AG09319 (cell line): ENCODE results near the gene DNPH1.

Source experiments
- DNase-seq: peaks from one replicate; pipeline ENCODE4 v3.0.0-alpha.2; 2010; ENCODE audit warnings: low read depth; ENCODE audit errors: extremely low read depth
- CTCF ChIP-seq: IDR thresholded peaks from 2 replicates; pipeline ENCODE4 v1.5.1; 2011; ENCODE audit warnings: low read depth, mild to moderate bottlenecking, inconsistent platforms, low read length, moderate library complexity

The DNPH1 gene

GRCh38 chr6:43242908-43243663 lies 13.8 kb upstream of the DNPH1 start, which contains the start of gene TTBK1:
Gene TTBK1 (plus strand): TSS chr6:43243481. CDS start chr6:43246661, 3,180 bp downstream.
- DNase-seq: no peak
- no peak for TF ChIP-seq CTCF

GRCh38 chr6:43241446-43241845 lies 12.2 kb upstream of the DNPH1 start:
- no peak for TF ChIP-seq CTCF

GRCh38 chr6:43240950-43241349 lies 11.7 kb upstream of the DNPH1 start:
- no peak for TF ChIP-seq CTCF
- DNase-seq: no peak

More at GRCh38 chr6:43241446-43241845, 12.2 kb upstream of the DNPH1 start:
- DNase-seq: no peak

GRCh38 chr6:43239054-43239453 lies 9.8 kb upstream of the DNPH1 start:
- TF ChIP-seq CTCF: no peak

GRCh38 chr6:43235841-43236240 lies 6.6 kb upstream of the DNPH1 start:
- DNase-seq: no peak
- TF ChIP-seq CTCF: no peak

More at GRCh38 chr6:43239054-43239453, 9.8 kb upstream of the DNPH1 start:
- DNase-seq: no peak

GRCh38 chr6:43231735-43232450 lies 2.6 kb upstream of the DNPH1 start:
- no peak for DNase-seq
- no peak for TF ChIP-seq CTCF

GRCh38 chr6:43231053-43231452 lies 1.8 kb upstream of the DNPH1 start:
- no peak for DNase-seq
- TF ChIP-seq CTCF: no peak
